ENCODE data around the gene ZC3H8. TPM values are rescaled to one million over a fixed set of nuclear protein-coding genes. Genes with fewer than 3 reads are reported as not detected.

The ZC3H8 gene
- total and polyA plus RNA-seq, 3 donors from 2014 or later: 10.6 to 26.5 (median 21.7) TPM

- WGBS, 2 donors: 81 to 86% methylated on average over 4 of the region's 4 CpGs
- no peaks in the 10 kb centered on the region for H3K36me3 ChIP-seq (ENCODE audit: low read depth, missing control alignments)
- TF ChIP-seq CTCF (IDR thresholded peaks at IDR 0.05) (no peak), POLR2A (IDR thresholded peaks at IDR 0.05) (no peak)
These were observed 60.4 kb downstream of the ZC3H8 start for GRCh38 chr2:112194482-112194881.

GRCh38 chr2:112194028-112194427, 60.8 kb downstream of the ZC3H8 start:
- Histone ChIP-seq H3K4me3 (no peak overlapping the region), H3K36me3 (ENCODE audit: low read depth, missing control alignments) (no peaks in the 10 kb centered on the region), H3K9me3 (no peaks in the 10 kb centered on the region), H3K27ac (no peak overlapping the region), H3K4me1 (no peaks in the 10 kb centered on the region), H3K27me3 (no peaks in the 10 kb centered on the region)
- WGBS, 2 donors: 89 to 95% methylated on average over 2 of the region's 2 CpGs
- intact Hi-C loops (cut with DNase I; ENCODE audit: low total_unique reads): no loop called here
- no peak for TF ChIP-seq CTCF (IDR thresholded peaks at IDR 0.05)
- no peak for TF ChIP-seq POLR2A (IDR thresholded peaks at IDR 0.05)
- no peak for DNase-seq

More at GRCh38 chr2:112194482-112194881, 60.4 kb downstream of the ZC3H8 start:
- DNase-seq: no peak
- Histone ChIP-seq H3K27ac (no peak overlapping the region), H3K9me3 (no peaks in the 10 kb centered on the region), H3K4me1 (no peaks in the 10 kb centered on the region), H3K4me3 (no peak overlapping the region), H3K27me3 (no peaks in the 10 kb centered on the region)
- intact Hi-C loops (cut with DNase I; ENCODE audit: low total_unique reads): no loop called here

GRCh38 chr2:112189001-112189556, 65.8 kb downstream of the ZC3H8 start:
- Histone ChIP-seq H3K27ac (no peak overlapping the region), H3K27me3 (no peaks in the 10 kb centered on the region), H3K4me3 (no peak overlapping the region), H3K36me3 (ENCODE audit: low read depth, missing control alignments) (no peaks in the 10 kb centered on the region), H3K9me3 (no peaks in the 10 kb centered on the region), H3K4me1 (no peaks in the 10 kb centered on the region)
- intact Hi-C loops (cut with DNase I; ENCODE audit: low total_unique reads): no loop called here
- 89 to 91% methylated on average over 3 of the region's 3 CpGs for WGBS, 2 donors
- no peak for DNase-seq
- TF ChIP-seq CTCF (IDR thresholded peaks at IDR 0.05): no peak
- TF ChIP-seq POLR2A (IDR thresholded peaks at IDR 0.05): no peak

GRCh38 chr2:112187805-112188596, 66.8 kb downstream of the ZC3H8 start:
- no peak overlapping the region for H3K27ac ChIP-seq
- H3K27me3 ChIP-seq: no peaks in the 10 kb centered on the region
- H3K4me1 ChIP-seq: no peaks in the 10 kb centered on the region
- DNase-seq: no peak
- H3K36me3 ChIP-seq (ENCODE audit: low read depth, missing control alignments): no peaks in the 10 kb centered on the region
- 70 to 78% methylated on average over 9 of the region's 9 CpGs for WGBS, 2 donors
- no peak for TF ChIP-seq CTCF (IDR thresholded peaks at IDR 0.05)
- no peak for TF ChIP-seq POLR2A (IDR thresholded peaks at IDR 0.05)
- no peak overlapping the region for H3K4me3 ChIP-seq
- intact Hi-C loops (cut with DNase I; ENCODE audit: low total_unique reads): no loop called here
- no peaks in the 10 kb centered on the region for H3K9me3 ChIP-seq

Data from testis (tissue), 3 donors.